T-helper 2 cell treated with Interferon-gamma antibody and Interleukin-4, amounts not matched to agents 100 ng/mL and 5 ng/mL, for 36 hours (primary cell): ENCODE measurements around the gene BTF3. TPM values are rescaled to one million over a fixed set of nuclear protein-coding genes. Genes with fewer than 3 reads are reported as not detected.

Experiments
- intact Hi-C: fragments of 100-400 bp; cut with micrococcal nuclease; formaldehyde crosslinking; loops from one replicate; pipeline ENCODE4 v1.15.1; 2023
- total RNA-seq: library from RNA; stranded (reverse); gene quantifications from 2 replicates; pipeline ENCODE4 v1.2.3, GENCODE V29; 2022

The BTF3 gene
- total RNA-seq, 1 donor from 2014 or later: 755 TPM

- intact Hi-C loops: loop anchor here (1.0 to 2.0 kb wide), 2 partner anchors 17 to 21 kb away; partner anchors contain the start of gene BTF3
These were observed 21.5 kb downstream of the BTF3 start for GRCh38 chr5:73519531-73520283.

DNA sequence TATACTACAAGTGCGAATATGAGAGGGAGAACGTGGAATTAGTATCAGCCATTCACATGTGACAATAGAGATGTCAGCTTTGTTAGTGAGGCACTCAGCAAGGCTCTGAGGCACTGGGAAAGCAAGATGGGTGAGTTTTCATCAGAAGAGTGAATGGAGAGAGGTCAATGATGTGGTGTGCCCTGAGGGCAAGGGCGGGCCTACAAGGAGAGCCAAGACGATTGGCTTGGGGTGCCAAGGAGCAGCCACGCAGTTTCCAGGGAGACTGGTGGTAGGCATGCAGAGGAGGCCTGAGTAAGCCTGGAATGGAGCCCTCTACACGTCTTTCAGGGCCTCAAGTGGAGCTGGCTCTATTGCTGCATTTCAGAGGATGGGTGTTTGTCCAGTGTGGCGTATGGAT lies 24.7 kb downstream of the BTF3 start:
- intact Hi-C loops: no loop called here

DNA sequence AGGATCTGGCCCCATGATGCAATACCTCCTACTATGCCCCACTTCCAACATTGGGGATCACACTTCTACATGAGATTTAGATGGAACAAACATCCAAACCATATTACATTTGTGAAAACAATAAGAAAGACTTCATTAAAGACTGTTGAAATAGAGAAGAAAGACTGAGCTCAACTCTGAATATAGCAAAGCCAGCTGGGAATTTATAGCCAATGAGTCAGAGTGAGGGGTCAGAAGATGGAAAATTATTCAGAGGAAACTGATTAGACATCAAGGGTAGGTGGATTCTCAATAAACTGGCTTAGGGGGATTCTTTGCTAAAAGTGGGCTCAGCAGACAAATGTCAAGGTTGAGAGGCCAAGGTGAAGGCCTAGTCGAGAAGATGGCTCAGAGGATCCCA lies 25.6 kb downstream of the BTF3 start:
- intact Hi-C loops: no loop called here

DNA sequence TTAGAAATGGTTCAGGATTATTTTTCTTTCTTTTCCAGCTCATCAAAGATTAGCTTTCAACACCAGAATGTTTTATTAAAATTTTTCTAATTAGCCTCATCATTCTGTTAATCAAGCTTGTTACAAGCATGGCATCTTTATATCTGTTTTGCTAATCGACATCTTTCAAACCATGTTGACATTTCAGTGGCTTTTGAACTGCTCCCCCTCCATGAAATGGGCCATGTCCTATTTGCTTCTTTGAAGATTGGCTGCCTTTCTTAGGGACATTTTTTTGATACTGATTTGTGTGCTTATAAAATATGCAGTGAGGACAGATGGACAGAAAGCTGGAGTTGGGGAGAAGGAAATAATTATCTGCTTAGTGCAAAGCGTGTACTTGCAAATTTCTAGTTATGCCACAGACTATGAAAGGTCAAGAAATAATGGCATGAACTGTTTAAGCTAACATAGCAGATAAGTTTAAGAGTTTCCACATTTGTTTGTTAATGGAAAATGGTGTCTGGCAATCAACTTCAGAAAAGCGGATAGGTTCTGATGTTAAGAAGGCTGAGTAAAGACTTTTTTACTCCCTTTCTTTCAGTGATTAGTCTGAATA lies 27.5 kb downstream of the BTF3 start:
- intact Hi-C loops: no loop called here

DNA sequence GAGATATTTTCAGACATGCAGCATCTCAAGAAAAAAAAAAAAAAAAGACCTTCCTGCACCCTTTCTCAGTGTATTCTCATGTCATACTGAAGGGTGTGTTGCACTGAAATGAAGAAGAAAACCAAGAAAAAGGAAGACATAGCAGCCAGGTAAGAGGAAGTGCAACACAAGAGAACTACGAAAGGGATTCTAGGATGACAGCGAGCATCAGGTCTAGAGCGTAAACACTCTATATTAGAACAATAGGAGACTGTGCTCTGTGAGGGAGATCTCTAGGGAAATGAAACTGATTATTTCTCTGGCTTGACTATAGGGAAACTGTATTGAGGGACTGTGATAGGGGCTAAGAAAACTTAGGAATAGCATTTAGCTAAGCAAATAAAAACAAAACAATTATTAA lies 30.0 kb downstream of the BTF3 start:
- intact Hi-C loops: no loop called here

GRCh38 chr5:73529081-73529480 lies 30.8 kb downstream of the BTF3 start:
- intact Hi-C loops: no loop called here

GRCh38 chr5:73531356-73531755 lies 33.1 kb downstream of the BTF3 start:
- intact Hi-C loops: no loop called here

DNA sequence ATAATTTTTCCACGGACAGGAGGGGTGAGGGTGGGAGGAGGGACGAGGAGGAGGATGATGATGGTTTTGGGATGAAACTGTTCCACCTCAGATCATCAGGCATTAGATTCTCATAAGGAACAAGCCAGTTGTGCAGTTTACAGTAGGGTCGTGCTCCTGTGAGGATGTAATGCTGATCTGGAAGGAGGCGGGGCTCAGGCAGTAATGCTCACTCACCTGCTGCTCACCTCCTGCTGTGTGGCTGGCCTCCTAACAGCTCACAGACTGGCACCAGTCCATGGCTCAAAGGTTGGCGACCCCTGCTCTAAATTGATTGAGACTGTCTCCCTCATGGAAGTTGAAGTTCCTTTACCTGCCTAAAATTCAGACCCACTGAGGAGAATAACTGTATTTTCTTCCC lies 34.0 kb downstream of the BTF3 start:
- intact Hi-C loops: no loop called here

DNA sequence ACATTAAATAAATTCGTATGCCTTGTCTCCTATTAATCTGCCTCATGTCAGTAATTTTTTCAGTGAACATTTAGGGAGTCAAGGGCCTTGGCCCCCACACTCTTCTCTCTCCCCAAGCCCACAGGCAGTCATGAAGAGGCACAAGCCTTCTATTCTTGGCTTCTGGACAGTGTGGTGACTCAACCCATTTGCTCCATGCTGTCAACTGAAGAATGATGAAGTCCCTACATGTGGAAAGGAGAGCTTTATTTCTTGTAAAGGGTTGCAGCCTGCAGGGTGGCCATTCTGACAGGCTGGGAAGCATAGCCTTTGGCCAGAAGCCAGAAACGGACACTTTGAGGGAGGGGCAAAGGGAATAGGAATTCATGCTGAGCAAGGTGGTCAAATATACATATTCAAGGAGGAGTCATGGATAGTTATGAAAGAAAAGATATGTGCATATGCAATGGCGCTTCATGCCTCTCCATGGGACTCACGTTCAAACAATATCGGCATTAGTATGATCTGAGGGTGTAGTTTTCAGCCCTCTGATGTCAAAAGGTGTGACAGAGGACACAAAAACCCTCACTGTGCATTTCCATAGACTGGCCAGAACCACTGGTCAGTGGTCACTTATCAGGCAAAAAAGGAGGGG lies 35.9 kb downstream of the BTF3 start:
- intact Hi-C loops: no loop called here

DNA sequence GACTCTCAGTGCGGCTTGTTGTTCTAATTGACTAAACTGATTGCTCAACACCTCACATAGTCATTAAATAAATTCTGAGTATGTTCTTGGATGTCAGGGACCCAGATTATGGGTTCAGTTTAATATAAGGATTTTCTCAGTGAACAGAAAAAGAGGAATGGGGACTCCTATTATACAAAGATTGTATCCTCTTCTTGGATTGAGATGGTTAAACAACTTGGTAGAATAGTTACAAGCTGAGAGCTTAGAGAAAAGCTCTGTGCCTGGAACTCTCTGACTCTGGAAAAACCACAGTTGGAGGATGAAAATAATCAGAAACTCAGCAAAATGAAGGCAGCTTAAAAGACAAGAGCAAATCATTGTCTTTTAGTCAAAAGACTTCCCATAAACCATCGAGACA lies 36.7 kb downstream of the BTF3 start:
- intact Hi-C loops: loop anchor here (5.0 kb wide), 2 partner anchors 38 to 83 kb away; partner anchors contain the start of gene BTF3

- intact Hi-C loops: loop anchor here (5.0 kb wide), 2 partner anchors 42 to 87 kb away; partner anchors contain the start of gene BTF3
These were observed 41.5 kb downstream of the BTF3 start for GRCh38 chr5:73539730-73540129.

DNA sequence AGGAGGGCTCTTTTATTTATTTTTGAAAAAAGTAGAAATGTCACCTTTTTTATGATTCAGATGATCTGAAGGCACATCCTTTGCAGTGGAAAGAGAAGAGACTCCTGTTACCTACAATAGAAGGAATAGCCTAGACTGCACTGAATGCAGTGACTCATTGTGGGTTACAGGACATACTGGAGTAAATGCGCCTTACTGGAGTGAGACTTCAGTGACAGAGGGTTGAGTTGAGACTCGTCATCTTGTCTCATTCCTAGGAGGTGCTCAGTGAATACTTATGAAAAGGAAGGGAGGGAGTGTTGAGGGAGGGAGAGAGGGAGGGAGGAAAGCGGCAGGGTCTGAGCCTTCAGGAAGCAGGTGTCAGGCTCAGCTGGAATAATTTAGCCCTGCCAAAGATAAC lies 42.0 kb downstream of the BTF3 start:
- intact Hi-C loops: no loop called here

GRCh38 chr5:73542020-73542419 lies 43.8 kb downstream of the BTF3 start:
- intact Hi-C loops: no loop called here

GRCh38 chr5:73544429-73545402 lies 46.5 kb downstream of the BTF3 start:
- intact Hi-C loops: no loop called here

DNA sequence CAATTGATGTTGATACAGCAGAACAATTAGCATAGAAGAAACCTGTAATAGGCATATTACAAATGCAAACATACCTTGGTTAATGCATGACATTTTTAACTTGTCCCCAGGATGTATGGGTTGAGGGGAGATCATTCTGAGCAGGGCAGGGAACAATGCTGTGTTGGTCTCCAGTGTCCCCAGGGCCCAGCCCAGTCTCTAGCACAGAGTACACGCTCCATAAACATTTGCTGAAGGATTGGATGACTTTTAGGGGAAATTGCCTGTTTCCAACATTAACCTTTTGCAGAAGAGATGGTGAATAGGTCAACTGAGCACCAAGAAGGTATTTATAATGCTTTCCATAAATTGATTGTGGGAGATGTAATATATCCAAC lies 47.1 kb downstream of the BTF3 start:
- intact Hi-C loops: no loop called here

DNA sequence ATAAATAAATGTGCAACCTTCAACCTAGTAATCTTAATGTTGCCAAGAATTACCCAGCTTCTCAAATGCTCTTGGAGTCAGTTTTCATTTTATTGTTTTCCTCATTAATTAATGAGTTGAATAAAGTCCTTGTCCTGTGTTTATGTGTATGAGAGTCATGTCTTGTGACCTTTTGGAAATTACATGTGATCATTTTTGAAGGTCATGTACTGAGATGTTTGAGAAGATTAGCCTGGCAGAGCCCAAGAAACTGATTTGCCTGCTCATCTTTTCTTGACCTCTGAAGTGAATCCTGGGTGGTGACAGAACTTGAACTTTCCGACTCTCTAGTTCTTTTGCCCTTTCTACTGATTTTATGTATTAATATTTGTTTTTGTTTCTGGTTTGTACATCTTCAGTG lies 51.8 kb downstream of the BTF3 start:
- intact Hi-C loops: no loop called here

- intact Hi-C loops: no loop called here
These were observed 54.4 kb downstream of the BTF3 start for GRCh38 chr5:73552642-73553041.
